Activated T-cell treated with anti-CD3 and anti-CD28 coated beads, Interleukin-2, amount 50 U/mL, for 72 hours (primary cell): ENCODE measurements around the gene ANP32B. TPM values are rescaled to one million over a fixed set of nuclear protein-coding genes. Genes with fewer than 3 reads are reported as not detected.
A peak's percentile ranks its signal among the peaks of the same experiment; 100 is the strongest.
"Not testable (repeated sequence)": the region's sequence is repeated elsewhere in the genome, so short reads cannot be mapped to it uniquely, and the experiment has no call there.

Experiments used
- ATAC-seq, 2 donors: fragments of 150-1000 bp; cut with Tn5 transposase; replicated peaks in 1 of 2; 2 replicates each; pipeline ENCODE4 v1.10.0; 2021; ENCODE audit warnings: moderate library complexity in 2 of 2, mild to moderate bottlenecking in 1 of 2
- DNase-seq, 2 donors: peaks; one replicate each; pipeline ENCODE4 v3.0.0; 2021 to 2022; ENCODE audit warnings: mixed read lengths in 1 of 2
- H3K27ac Mint-ChIP-seq: one replicate; pipeline ENCODE4 v1.8.0; 2022; ENCODE audit warnings: mild to moderate bottlenecking, moderate library complexity, mixed read lengths
- H3K27me3 Mint-ChIP-seq: one replicate; pipeline ENCODE4 v1.8.0; 2022; ENCODE audit warnings: low read depth, mixed read lengths
- H3K36me3 Mint-ChIP-seq, 2 donors: one replicate each; pipeline ENCODE4 v1.8.0; 2022; ENCODE audit warnings: mixed read lengths in 2 of 2, mild to moderate bottlenecking in 1 of 2; ENCODE audit not compliant: insufficient read depth in 2 of 2
- H3K4me1 Mint-ChIP-seq: one replicate; pipeline ENCODE4 v1.8.0; 2022; ENCODE audit warnings: low read depth, mixed read lengths
- H3K4me3 Mint-ChIP-seq, 2 donors: one replicate each; pipeline ENCODE4 v1.8.0; 2022; ENCODE audit warnings: mild to moderate bottlenecking in 2 of 2, mixed read lengths in 2 of 2, moderate library complexity in 2 of 2
- H3K9me3 Mint-ChIP-seq, 2 donors: one replicate each; pipeline ENCODE4 v1.8.0; 2022; ENCODE audit warnings: mixed read lengths in 2 of 2
- total RNA-seq, 2 donors: library from RNA; stranded (reverse); gene quantifications; one replicate each; pipeline ENCODE4 v1.2.3, GENCODE V29; 2022

Gene ANP32B
- total RNA-seq, 2 donors from 2014 or later: 361 to 433 TPM

GRCh38 chr9:97985058-97985861 lies 2.1 kb downstream of the ANP32B start:
- peak overlapping the region; percentile 86 to 89 for H3K4me3 Mint-ChIP-seq
- peak; percentile 2 for ATAC-seq
- H3K27ac Mint-ChIP-seq: peak overlapping the region; percentile 97
- no peaks in the 10 kb centered on the region for H3K9me3 Mint-ChIP-seq
- peak in 1 of 2 donors; percentile 45 for DNase-seq
- peaks cover 5 to 6% of the 10 kb centered on the region in 2 donors for H3K36me3 Mint-ChIP-seq
- peaks cover 73% of the 10 kb centered on the region for H3K4me1 Mint-ChIP-seq
- H3K27me3 Mint-ChIP-seq: no peaks in the 10 kb centered on the region

- ATAC-seq: no peak
- peak overlapping the region; percentile 89 for H3K27ac Mint-ChIP-seq
These were observed 4.3 kb downstream of the ANP32B start for GRCh38 chr9:97987487-97987886.

GRCh38 chr9:97990259-97990658 lies 7.1 kb downstream of the ANP32B start:
- peak overlapping the region; percentile 33 to 34 for H3K4me3 Mint-ChIP-seq

More at GRCh38 chr9:97987487-97987886, 4.3 kb downstream of the ANP32B start:
- Mint-ChIP-seq H3K4me1 (peaks cover 73% of the 10 kb centered on the region), H3K4me3 (peak overlapping the region; percentile 56 to 69), H3K36me3 (peaks cover 6 to 7% of the 10 kb centered on the region in 2 donors), H3K27me3 (no peaks in the 10 kb centered on the region), H3K9me3 (no peaks in the 10 kb centered on the region)
- DNase-seq: no peak

GRCh38 chr9:97991818-97992217 lies 8.7 kb downstream of the ANP32B start:
- Mint-ChIP-seq H3K4me1 (peaks cover 89% of the 10 kb centered on the region), H3K27me3 (no peaks in the 10 kb centered on the region), H3K9me3 (no peaks in the 10 kb centered on the region), H3K4me3 (peak overlapping the region; percentile 31 to 65), H3K27ac (peak overlapping the region; percentile 93), H3K36me3 (peaks cover 3 to 24% of the 10 kb centered on the region in 2 donors)
- no peak for DNase-seq
- peak; percentile 54 to 71 for ATAC-seq

More at GRCh38 chr9:97990259-97990658, 7.1 kb downstream of the ANP32B start:
- ATAC-seq: peak; percentile 40 to 46
- peak overlapping the region; percentile 68 for H3K27ac Mint-ChIP-seq
- peaks cover 91% of the 10 kb centered on the region for H3K4me1 Mint-ChIP-seq
- H3K27me3 Mint-ChIP-seq: no peaks in the 10 kb centered on the region
- H3K36me3 Mint-ChIP-seq: peaks cover 4 to 13% of the 10 kb centered on the region in 2 donors
- DNase-seq: no peak
- no peaks in the 10 kb centered on the region for H3K9me3 Mint-ChIP-seq

GRCh38 chr9:97992219-97992618 lies 9.1 kb downstream of the ANP32B start:
- Mint-ChIP-seq H3K4me3 (peak overlapping the region; percentile 31 to 65), H3K36me3 (peaks cover 3 to 28% of the 10 kb centered on the region in 2 donors), H3K27ac (peak overlapping the region; percentile 93), H3K9me3 (no peaks in the 10 kb centered on the region), H3K4me1 (peaks cover 87% of the 10 kb centered on the region), H3K27me3 (no peaks in the 10 kb centered on the region)
- no peak for ATAC-seq
- DNase-seq: no peak

GRCh38 chr9:97993000-97993399 lies 9.9 kb downstream of the ANP32B start:
- Mint-ChIP-seq H3K27ac (peak overlapping the region; percentile 93), H3K4me1 (peaks cover 83% of the 10 kb centered on the region), H3K4me3 (peak overlapping the region in 1 of 2 donors; percentile 65), H3K9me3 (no peaks in the 10 kb centered on the region), H3K36me3 (peaks cover 3 to 28% of the 10 kb centered on the region in 2 donors), H3K27me3 (no peaks in the 10 kb centered on the region)
- ATAC-seq (peak; percentile 43 to 63), DNase-seq (no peak)

- ATAC-seq (no peak), DNase-seq (no peak)
- Mint-ChIP-seq H3K36me3 (peaks cover 4 to 34% of the 10 kb centered on the region in 2 donors), H3K27ac (no peak overlapping the region), H3K4me1 (peaks cover 79% of the 10 kb centered on the region), H3K27me3 (no peaks in the 10 kb centered on the region), H3K4me3 (no peak overlapping the region), H3K9me3 (no peaks in the 10 kb centered on the region)
These were observed 11.6 kb downstream of the ANP32B start for GRCh38 chr9:97994703-97995102.

GRCh38 chr9:97996676-97997075 lies 13.5 kb downstream of the ANP32B start:
- not testable (repeated sequence) for ATAC-seq, H3K4me3 Mint-ChIP-seq, H3K27me3 Mint-ChIP-seq, DNase-seq, H3K9me3 Mint-ChIP-seq
- Mint-ChIP-seq H3K36me3 (peaks cover 7 to 40% of the 10 kb centered on the region in 2 donors), H3K4me1 (peaks cover 75% of the 10 kb centered on the region), H3K27ac (peak overlapping the region; percentile 61)

- DNase-seq: no peak
- peak overlapping the region; percentile 96 for H3K27ac Mint-ChIP-seq
These were observed 14.5 kb downstream of the ANP32B start for GRCh38 chr9:97997330-97998276.

GRCh38 chr9:98002808-98003207 lies 19.7 kb downstream of the ANP32B start:
- DNase-seq: no peak
- H3K36me3 Mint-ChIP-seq: peaks cover 15 to 48% of the 10 kb centered on the region in 2 donors
- H3K4me1 Mint-ChIP-seq: peaks cover 58% of the 10 kb centered on the region
- H3K9me3 Mint-ChIP-seq: no peaks in the 10 kb centered on the region
- ATAC-seq: no peak
- no peaks in the 10 kb centered on the region for H3K27me3 Mint-ChIP-seq
- peak overlapping the region; percentile 77 for H3K27ac Mint-ChIP-seq
- H3K4me3 Mint-ChIP-seq: no peak overlapping the region

More at GRCh38 chr9:97997330-97998276, 14.5 kb downstream of the ANP32B start:
- Mint-ChIP-seq H3K27me3 (no peaks in the 10 kb centered on the region), H3K4me1 (peaks cover 67% of the 10 kb centered on the region), H3K4me3 (no peak overlapping the region), H3K36me3 (peaks cover 7 to 41% of the 10 kb centered on the region in 2 donors), H3K9me3 (no peaks in the 10 kb centered on the region)
- no peak for ATAC-seq

- Mint-ChIP-seq H3K27me3 (no peaks in the 10 kb centered on the region), H3K9me3 (no peaks in the 10 kb centered on the region), H3K4me1 (peaks cover 42% of the 10 kb centered on the region), H3K36me3 (peaks cover 21 to 53% of the 10 kb centered on the region in 2 donors), H3K27ac (peak overlapping the region; percentile 88), H3K4me3 (peak overlapping the region in 1 of 2 donors; percentile 17)
- ATAC-seq (peak; percentile 39 to 44), DNase-seq (no peak)
These were observed 23.1 kb downstream of the ANP32B start for GRCh38 chr9:98006127-98006796.

- H3K4me3 Mint-ChIP-seq: no peak overlapping the region
- peak overlapping the region; percentile 36 for H3K27ac Mint-ChIP-seq
- no peaks in the 10 kb centered on the region for H3K27me3 Mint-ChIP-seq
- ATAC-seq (peak; percentile 60 to 73), DNase-seq (no peak)
- H3K9me3 Mint-ChIP-seq: no peaks in the 10 kb centered on the region
- peaks cover 22 to 61% of the 10 kb centered on the region in 2 donors for H3K36me3 Mint-ChIP-seq
- peaks cover 37% of the 10 kb centered on the region for H3K4me1 Mint-ChIP-seq
These were observed 24.2 kb downstream of the ANP32B start for GRCh38 chr9:98007251-98007928.
